Measurements from ENCODE around the gene SNAPC5. TPM values are rescaled to one million over a fixed set of nuclear protein-coding genes. Genes with fewer than 3 reads are reported as not detected.
"Not testable (repeated sequence)": the region's sequence is repeated elsewhere in the genome, so short reads cannot be mapped to it uniquely, and the experiment has no call there.

The SNAPC5 gene
- total and polyA plus RNA-seq, 3 experiments from 2014 or later = 46.9 to 63.6 (median 55.5) TPM

DNA sequence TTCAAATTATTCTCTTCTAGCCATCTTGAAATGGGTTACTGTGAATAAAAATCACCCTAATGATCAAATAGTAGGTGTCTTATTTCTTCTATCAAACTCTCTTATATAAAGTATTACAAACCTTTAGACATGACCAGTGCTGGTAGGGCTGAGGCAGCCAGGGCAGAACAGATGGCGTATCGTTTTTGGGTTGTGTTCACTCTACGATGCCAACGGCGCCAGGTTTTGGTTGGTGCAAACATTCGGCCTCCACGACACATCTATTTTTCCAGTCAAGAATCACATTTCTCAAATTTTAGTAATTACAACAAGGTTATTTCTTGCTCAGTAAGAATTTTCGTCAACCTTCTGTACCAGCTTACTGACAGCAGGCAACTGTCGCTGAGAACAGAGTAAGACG lies 4.9 kb upstream of the SNAPC5 start:
- H3K27me3 Mint-ChIP-seq = peaks cover 0 to 6% of the 10 kb centered on the region in 2 donors
- ChIA-PET CTCF (interaction anchor here (2.6 kb wide), 1 partner anchor 115 kb away, joined by 9 read pairs; the partner anchor contains the start of gene MAP2K1), POLR2A (interaction anchor here (0.6 kb wide), 1 partner anchor 621 kb away, joined by 17 read pairs; no protein-coding TSS in a partner anchor)
- H3K4me1 ChIP-seq (ENCODE audit: insufficient read depth, low read length) = peaks cover 38% of the 10 kb centered on the region
- DNase-seq = no peak
- peaks cover 54% of the 10 kb centered on the region for H3K36me3 ChIP-seq (ENCODE audit: insufficient read depth, low read length)
- no peak overlapping the region for H3K4me3 ChIP-seq (ENCODE audit: low read length)
- peaks cover 51 to 78% (median 72%) of the 10 kb centered on the region in 3 donors for H3K4me1 Mint-ChIP-seq
- peak overlapping the region in 7 of 8 donors; percentile 87 to 100 (median 98) for H3K27ac Mint-ChIP-seq
- no peaks in the 10 kb centered on the region for H3K9me3 Mint-ChIP-seq
- H3K9me3 ChIP-seq (ENCODE audit: low read length) = no peaks in the 10 kb centered on the region
- no peaks in the 10 kb centered on the region for H3K27me3 ChIP-seq (ENCODE audit: insufficient read depth, low read length, poor library complexity, severe bottlenecking)
- H3K27ac ChIP-seq (ENCODE audit: low read depth, low read length) = no peak overlapping the region
- H3K4me3 Mint-ChIP-seq = peak overlapping the region; percentile 93 to 100 (median 98)
- H3K36me3 Mint-ChIP-seq = peaks cover 8 to 76% (median 15%) of the 10 kb centered on the region in 3 donors

DNA sequence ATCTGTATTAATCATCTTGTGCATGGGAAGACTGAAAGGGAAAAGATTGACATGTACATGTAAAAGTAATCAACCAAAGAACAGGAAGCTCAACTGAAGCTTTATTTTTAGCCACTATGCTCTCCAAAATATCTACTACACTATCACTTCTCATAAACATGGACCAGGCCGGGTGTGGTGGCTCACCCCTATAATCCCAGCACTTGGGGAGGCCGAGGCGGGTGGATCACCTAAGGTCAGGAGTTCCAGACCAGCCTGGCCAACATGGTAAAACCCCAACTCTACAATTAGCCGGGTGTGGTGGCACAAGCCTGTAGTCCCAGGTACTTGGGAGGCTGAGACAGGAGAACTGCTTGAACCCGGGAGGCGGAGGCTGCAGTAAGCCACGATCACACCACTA lies 2.8 kb upstream of the SNAPC5 start:
- peaks cover 49 to 76% (median 74%) of the 10 kb centered on the region in 3 donors for H3K4me1 Mint-ChIP-seq
- peak overlapping the region; percentile 17 to 98 (median 33) for H3K27ac Mint-ChIP-seq
- not testable (repeated sequence) for H3K4me3 ChIP-seq (ENCODE audit: low read length); H3K27ac ChIP-seq (ENCODE audit: low read depth, low read length); H3K9me3 ChIP-seq (ENCODE audit: low read length); H3K9me3 Mint-ChIP-seq; H3K27me3 Mint-ChIP-seq; H3K27me3 ChIP-seq (ENCODE audit: insufficient read depth, low read length, poor library complexity, severe bottlenecking); DNase-seq
- POLR2A ChIA-PET = interaction anchor here (1.1 to 3.0 kb wide), 2 partner anchors 114 to 206 kb away, joined by 3 to 18 read pairs; partner anchors contain the start of gene MAP2K1
- H3K4me3 Mint-ChIP-seq = peak overlapping the region in 2 of 7 donors; percentile 4 to 76
- Histone ChIP-seq H3K36me3 (ENCODE audit: insufficient read depth, low read length) (peaks cover 56% of the 10 kb centered on the region), H3K4me1 (ENCODE audit: insufficient read depth, low read length) (peaks cover 51% of the 10 kb centered on the region)
- CTCF ChIA-PET = interaction anchor here (1.3 to 4.8 kb wide), 4 partner anchors 28 to 207 kb away, joined by 3 to 95 read pairs (median 22); partner anchors contain the start of genes DIS3L and MAP2K1
- peaks cover 8 to 89% (median 18%) of the 10 kb centered on the region in 3 donors for H3K36me3 Mint-ChIP-seq

DNA sequence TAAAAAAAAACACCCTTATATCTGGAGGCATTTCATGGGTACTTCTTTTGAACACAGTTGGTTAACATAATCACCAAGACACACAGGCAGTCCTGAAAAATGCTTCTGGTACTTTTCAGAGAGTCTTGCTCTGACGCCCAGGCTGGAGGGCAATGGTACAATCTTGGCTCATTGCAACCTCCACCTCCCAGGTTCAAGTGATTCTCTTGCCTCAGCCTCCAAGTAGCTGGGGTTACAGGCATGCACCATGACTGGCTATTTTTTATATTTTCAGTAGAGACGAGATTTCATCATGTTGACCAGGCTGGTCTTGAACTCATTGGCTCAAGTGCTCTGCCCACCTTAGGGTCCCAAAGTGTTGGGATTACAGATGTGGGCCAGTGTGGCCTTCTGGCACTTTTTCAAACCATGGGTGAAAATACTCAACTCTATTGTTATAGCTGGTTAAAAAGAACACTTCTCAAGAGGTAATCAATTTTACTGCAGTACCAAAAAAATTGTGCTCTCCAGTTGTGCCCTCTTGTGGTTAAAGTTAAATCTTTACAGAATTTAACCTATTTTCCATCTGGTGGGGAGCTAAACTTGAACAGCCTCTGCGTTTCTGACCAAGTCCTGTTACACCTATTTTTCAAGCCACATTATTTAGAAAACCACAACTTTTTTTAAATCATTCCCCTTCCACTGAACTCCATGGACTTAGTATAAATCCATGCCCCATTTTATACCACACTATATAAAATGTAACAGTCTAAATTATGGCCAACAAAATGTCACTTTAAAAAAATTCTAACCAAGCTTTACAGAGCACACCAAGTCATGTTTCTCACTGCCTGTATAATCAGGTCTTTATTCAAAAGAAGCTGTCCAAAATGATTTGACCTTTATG lies 1.2 kb upstream of the SNAPC5 start:
- H3K27me3 Mint-ChIP-seq = no peaks in the 10 kb centered on the region
- H3K4me1 ChIP-seq (ENCODE audit: insufficient read depth, low read length) = peaks cover 50% of the 10 kb centered on the region
- H3K4me3 Mint-ChIP-seq = peak overlapping the region in 6 of 7 donors; percentile 96 to 99 (median 98)
- POLR2A ChIA-PET = interaction anchor here (0.7 to 3.0 kb wide), 3 partner anchors 17 to 112 kb away, joined by 3 to 18 read pairs (median 3); partner anchors contain the start of gene MAP2K1
- no peaks in the 10 kb centered on the region for H3K27me3 ChIP-seq (ENCODE audit: insufficient read depth, low read length, poor library complexity, severe bottlenecking)
- H3K9me3 Mint-ChIP-seq = no peaks in the 10 kb centered on the region
- H3K36me3 Mint-ChIP-seq = peaks cover 8 to 88% (median 22%) of the 10 kb centered on the region in 3 donors
- CTCF ChIA-PET = interaction anchor here (0.8 to 4.8 kb wide), 26 partner anchors 10 to 629 kb away, joined by 3 to 95 read pairs (median 3); partner anchors contain the start of genes DIS3L, MAP2K1, RAB11A and TIPIN
- peak overlapping the region; percentile 8 for H3K27ac ChIP-seq (ENCODE audit: low read depth, low read length)
- H3K4me3 ChIP-seq (ENCODE audit: low read length) = no peak overlapping the region
- peak overlapping the region; percentile 98 to 99 (median 98) for H3K27ac Mint-ChIP-seq
- H3K4me1 Mint-ChIP-seq = peaks cover 48 to 80% (median 79%) of the 10 kb centered on the region in 3 donors
- H3K9me3 ChIP-seq (ENCODE audit: low read length) = no peaks in the 10 kb centered on the region
- peak in 2 of 5 donors; percentile 48 to 54 for DNase-seq
- H3K36me3 ChIP-seq (ENCODE audit: insufficient read depth, low read length) = peaks cover 64% of the 10 kb centered on the region

DNA sequence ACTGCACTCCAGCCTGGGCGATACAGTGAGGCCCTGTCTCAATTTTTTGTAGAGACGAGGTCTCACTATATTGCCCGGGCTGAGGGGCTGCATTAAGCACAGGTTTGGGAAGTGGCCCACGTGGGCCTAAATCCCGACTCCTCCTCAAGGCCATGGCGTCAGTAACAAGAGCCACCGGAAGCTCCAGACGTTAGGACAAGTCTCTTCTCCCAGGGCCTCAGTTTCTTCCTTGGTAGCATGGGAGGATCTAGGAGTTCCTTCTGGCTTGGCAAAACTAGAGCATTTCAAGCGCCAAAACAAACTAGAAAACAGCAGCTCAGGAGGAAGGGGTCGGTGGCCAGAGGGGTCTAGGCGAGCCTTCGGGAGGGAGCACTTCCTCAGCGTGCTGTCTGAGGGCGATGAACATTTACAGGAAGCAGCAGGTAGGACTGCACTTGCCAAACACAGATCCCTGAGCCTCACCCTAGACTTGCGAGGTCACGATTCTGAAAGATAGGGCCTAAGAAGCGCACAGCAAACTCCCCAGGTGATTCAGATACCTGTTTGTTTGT lies 536 bp downstream of the SNAPC5 start:
- DNase-seq = no peak
- H3K27me3 Mint-ChIP-seq = no peaks in the 10 kb centered on the region

GRCh38 chr15:66494262-66494661 lies 3.3 kb downstream of the SNAPC5 start:
- Mint-ChIP-seq H3K36me3 (peaks cover 0 to 91% (median 18%) of the 10 kb centered on the region in 3 donors), H3K27ac (peak overlapping the region; percentile 6 to 92 (median 14)), H3K4me3 (peak overlapping the region in 2 of 7 donors; percentile 9 to 32), H3K9me3 (no peaks in the 10 kb centered on the region), H3K27me3 (no peaks in the 10 kb centered on the region), H3K4me1 (peaks cover 31 to 57% (median 49%) of the 10 kb centered on the region in 3 donors)
- H3K36me3 ChIP-seq (ENCODE audit: insufficient read depth, low read length) = peaks cover 37% of the 10 kb centered on the region
- ChIA-PET CTCF (no interaction called here), POLR2A (no interaction called here)
- H3K4me3 ChIP-seq (ENCODE audit: low read length) = no peak overlapping the region
- H3K4me1 ChIP-seq (ENCODE audit: insufficient read depth, low read length) = peaks cover 34% of the 10 kb centered on the region
- no peak for DNase-seq
- H3K9me3 ChIP-seq (ENCODE audit: low read length) = no peaks in the 10 kb centered on the region
- H3K27ac ChIP-seq (ENCODE audit: low read depth, low read length) = no peak overlapping the region
- no peaks in the 10 kb centered on the region for H3K27me3 ChIP-seq (ENCODE audit: insufficient read depth, low read length, poor library complexity, severe bottlenecking)

More for the DNA sequence above, 536 bp downstream of the SNAPC5 start:
- Mint-ChIP-seq H3K4me1 (peaks cover 33 to 67% (median 67%) of the 10 kb centered on the region in 3 donors), H3K4me3 (peak overlapping the region; percentile 96 to 99 (median 97)), H3K36me3 (peaks cover 4 to 92% (median 26%) of the 10 kb centered on the region in 3 donors), H3K27ac (peak overlapping the region; percentile 98 to 99 (median 98)), H3K9me3 (no peaks in the 10 kb centered on the region)
- no peaks in the 10 kb centered on the region for H3K9me3 ChIP-seq (ENCODE audit: low read length)
- peak overlapping the region; percentile 99 for H3K4me3 ChIP-seq (ENCODE audit: low read length)
- POLR2A ChIA-PET = interaction anchor here (1.1 to 3.0 kb wide), 2 partner anchors 8 to 110 kb away, joined by 3 to 18 read pairs; partner anchors contain the start of genes MAP2K1 and ZWILCH
- CTCF ChIA-PET = interaction anchor here (0.8 to 4.8 kb wide), 10 partner anchors 8 to 210 kb away, joined by 3 to 95 read pairs (median 6); partner anchors contain the start of genes DIS3L and MAP2K1
- H3K27me3 ChIP-seq (ENCODE audit: insufficient read depth, low read length, poor library complexity, severe bottlenecking) = no peaks in the 10 kb centered on the region
- H3K36me3 ChIP-seq (ENCODE audit: insufficient read depth, low read length) = peaks cover 59% of the 10 kb centered on the region
- H3K4me1 ChIP-seq (ENCODE audit: insufficient read depth, low read length) = peaks cover 34% of the 10 kb centered on the region
- peak overlapping the region; percentile 95 for H3K27ac ChIP-seq (ENCODE audit: low read depth, low read length)

GRCh38 chr15:66491846-66492245 lies 5.7 kb downstream of the SNAPC5 start:
- no peak overlapping the region for H3K27ac ChIP-seq (ENCODE audit: low read depth, low read length)
- H3K4me1 ChIP-seq (ENCODE audit: insufficient read depth, low read length) = peaks cover 18% of the 10 kb centered on the region
- peak overlapping the region in 4 of 8 donors; percentile 7 to 37 (median 22) for H3K27ac Mint-ChIP-seq
- no peaks in the 10 kb centered on the region for H3K9me3 ChIP-seq (ENCODE audit: low read length)
- peaks cover 0 to 91% (median 17%) of the 10 kb centered on the region in 3 donors for H3K36me3 Mint-ChIP-seq
- peaks cover 40% of the 10 kb centered on the region for H3K36me3 ChIP-seq (ENCODE audit: insufficient read depth, low read length)
- ChIA-PET CTCF (no interaction called here), POLR2A (no interaction called here)
- DNase-seq = no peak
- no peaks in the 10 kb centered on the region for H3K27me3 Mint-ChIP-seq
- no peaks in the 10 kb centered on the region for H3K9me3 Mint-ChIP-seq
- peaks cover 16 to 34% (median 27%) of the 10 kb centered on the region in 3 donors for H3K4me1 Mint-ChIP-seq
- H3K4me3 Mint-ChIP-seq = peak overlapping the region in 1 of 7 donors; percentile 12
- no peak overlapping the region for H3K4me3 ChIP-seq (ENCODE audit: low read length)
- no peaks in the 10 kb centered on the region for H3K27me3 ChIP-seq (ENCODE audit: insufficient read depth, low read length, poor library complexity, severe bottlenecking)

DNA sequence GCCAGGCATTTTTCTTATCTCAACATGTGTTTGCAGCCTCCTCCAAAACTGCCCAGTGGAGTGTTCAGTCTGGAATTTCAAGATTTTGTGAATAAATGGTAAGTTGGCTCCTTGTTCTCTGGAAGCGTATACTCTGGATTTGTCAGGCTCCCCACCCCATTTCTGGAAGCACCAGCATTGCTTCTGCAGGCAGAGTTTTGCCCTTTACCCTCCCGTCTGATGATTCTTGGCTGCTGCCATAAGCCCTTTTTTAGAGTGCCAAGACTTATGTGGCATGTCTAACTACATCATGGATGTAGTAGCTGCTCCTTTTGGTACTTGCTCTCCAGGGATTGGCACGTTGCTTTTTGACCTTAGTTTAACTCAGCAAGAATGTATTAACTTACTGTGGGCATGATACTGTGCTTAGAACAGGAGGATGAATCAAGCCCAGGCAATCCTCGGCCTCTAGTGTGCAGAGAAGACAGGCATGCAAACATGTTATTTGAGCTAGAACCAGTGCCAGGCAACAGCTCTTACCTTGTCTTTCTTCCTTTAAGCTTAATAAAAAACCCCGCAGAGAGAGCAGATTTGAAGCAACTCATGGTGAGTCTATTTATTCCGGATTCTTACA lies 8.3 kb downstream of the SNAPC5 start:
- Histone ChIP-seq H3K36me3 (ENCODE audit: insufficient read depth, low read length) (peaks cover 34% of the 10 kb centered on the region), H3K4me1 (ENCODE audit: insufficient read depth, low read length) (no peaks in the 10 kb centered on the region), H3K27ac (ENCODE audit: low read depth, low read length) (no peak overlapping the region), H3K4me3 (ENCODE audit: low read length) (no peak overlapping the region), H3K27me3 (ENCODE audit: insufficient read depth, low read length, poor library complexity, severe bottlenecking) (no peaks in the 10 kb centered on the region), H3K9me3 (ENCODE audit: low read length) (no peaks in the 10 kb centered on the region)
- Mint-ChIP-seq H3K4me3 (no peak overlapping the region), H3K4me1 (peaks cover 7 to 19% (median 10%) of the 10 kb centered on the region in 3 donors), H3K27ac (peak overlapping the region in 2 of 8 donors; percentile 2 to 72), H3K9me3 (no peaks in the 10 kb centered on the region), H3K36me3 (peaks cover 3 to 95% (median 14%) of the 10 kb centered on the region in 3 donors), H3K27me3 (no peaks in the 10 kb centered on the region)
- ChIA-PET CTCF (interaction anchor here (1.1 to 2.7 kb wide), 2 partner anchors 9 to 26 kb away, joined by 3 to 14 read pairs; partner anchors contain the start of gene SNAPC5), POLR2A (no interaction called here)
- no peak for DNase-seq
